ENCODE data around the gene PRR18.
"Not testable (repeated sequence)": the region's sequence is repeated elsewhere in the genome, so short reads cannot be mapped to it uniquely, and the experiment has no call there.

Gene PRR18, protein sequence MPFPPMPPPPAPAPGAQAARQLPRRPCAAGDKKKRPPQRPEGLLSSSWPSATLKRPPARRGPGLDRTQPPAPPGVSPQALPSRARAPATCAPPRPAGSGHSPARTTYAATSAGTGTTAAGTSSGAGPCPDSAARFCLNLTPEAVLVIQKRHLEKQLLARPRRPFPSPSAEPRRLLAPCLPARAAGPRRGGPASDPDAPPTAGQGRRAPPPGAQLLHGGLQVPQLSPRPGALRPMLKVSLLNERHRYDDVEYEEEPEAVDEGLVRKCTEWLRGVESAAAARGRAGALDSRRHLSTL

DNA sequence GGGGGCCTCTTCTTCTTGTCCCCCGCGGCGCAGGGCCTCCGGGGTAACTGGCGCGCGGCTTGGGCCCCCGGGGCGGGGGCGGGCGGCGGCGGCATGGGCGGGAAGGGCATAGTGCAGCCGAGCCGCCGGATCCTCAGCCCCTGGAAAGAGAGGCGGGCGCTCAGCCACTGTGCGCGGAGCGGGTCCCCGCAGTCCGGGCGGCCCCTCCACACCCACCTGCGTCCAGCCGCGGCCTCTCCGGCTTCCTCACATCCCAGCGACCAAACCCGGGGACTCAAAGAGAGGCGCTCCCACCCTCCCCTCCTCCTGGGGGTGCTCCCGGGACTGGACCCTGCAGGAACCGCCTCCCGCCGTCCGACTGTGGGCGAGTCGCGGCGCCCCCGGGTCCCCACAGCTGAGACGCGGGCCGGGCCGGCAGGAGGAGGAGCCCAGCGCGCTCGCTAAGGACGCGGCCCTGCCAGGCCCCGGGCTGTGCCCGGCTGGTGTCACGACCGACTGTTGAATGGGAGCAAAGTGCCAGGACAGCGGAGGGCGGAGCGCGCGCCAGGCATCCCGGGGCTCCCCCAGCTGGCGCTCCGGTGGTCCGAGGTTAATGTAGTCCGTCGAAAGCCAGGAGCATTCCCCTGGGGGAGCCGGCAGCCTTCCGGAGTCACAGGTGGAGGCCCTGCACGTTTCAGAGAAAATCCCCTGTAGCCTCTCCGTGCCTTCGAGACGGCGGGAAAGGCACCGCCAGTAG is at the start of gene PRR18:
Gene PRR18 (minus strand): TSS at position 360 of the 736 bp plus-strand sequence. CDS start 250 bp downstream, at position 110.
- DNase-seq (ENCODE audit: low spot score): no peak

DNA sequence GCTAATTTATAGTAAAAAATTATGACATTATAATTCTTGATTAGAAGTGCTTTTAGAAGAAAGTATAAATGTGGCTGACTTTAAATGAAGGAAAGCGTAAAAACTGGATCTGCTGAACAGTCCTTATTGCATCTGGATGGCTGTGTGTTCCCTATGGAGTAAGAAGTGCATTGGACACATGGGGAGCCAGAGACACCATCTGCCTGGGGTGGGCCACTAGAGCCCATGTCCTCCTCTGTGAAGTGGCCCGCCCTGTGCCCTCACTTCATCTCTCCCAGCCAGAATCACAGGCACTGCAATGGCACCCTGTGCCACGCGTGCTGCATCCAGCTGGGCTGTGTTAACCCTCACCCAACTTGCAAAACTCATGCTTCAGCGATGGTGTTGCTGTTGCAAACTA is 47.4 kb upstream of the PRR18 start:
- no peak for DNase-seq (ENCODE audit: low spot score)

DNA sequence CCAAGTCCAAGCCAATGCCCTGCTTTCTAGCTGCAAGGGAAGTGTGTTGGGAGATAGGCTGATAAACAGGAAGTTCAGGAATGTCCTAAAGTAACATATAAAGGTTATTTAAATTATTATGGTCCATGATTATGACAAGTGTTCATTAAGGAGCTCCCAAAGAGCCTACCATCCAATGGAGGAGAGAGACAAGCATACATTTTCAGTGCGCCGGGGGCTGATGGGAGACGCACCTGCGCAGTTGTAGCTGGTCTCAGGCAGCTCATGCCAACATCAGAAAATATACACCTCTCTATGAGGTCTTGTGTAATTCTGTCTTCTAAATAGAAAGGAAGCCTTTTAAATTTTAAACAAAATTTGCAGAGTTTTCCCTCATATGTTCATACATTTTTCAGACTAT is 46.8 kb upstream of the PRR18 start:
- DNase-seq (ENCODE audit: low spot score): no peak

DNA sequence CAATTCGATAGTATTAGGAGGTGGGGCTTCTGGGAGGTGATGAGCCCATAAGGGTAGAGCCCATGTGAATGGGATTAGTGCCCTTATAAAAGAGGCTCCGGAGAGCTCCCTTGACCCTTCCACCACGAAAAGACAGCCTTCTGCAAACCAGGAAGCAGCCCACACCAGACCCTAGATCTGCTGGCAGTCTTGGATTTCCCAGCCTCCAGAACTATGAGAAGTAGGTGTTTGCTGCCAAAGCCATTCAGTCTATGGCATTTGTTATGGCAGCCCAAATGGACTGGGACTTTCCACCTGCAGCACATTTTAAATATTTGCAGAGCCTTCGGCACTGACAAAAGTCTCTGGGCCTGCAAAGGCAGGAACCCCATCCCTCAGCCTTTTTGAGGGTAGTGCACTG is 46.0 kb upstream of the PRR18 start:
- no peak for DNase-seq (ENCODE audit: low spot score)

DNA sequence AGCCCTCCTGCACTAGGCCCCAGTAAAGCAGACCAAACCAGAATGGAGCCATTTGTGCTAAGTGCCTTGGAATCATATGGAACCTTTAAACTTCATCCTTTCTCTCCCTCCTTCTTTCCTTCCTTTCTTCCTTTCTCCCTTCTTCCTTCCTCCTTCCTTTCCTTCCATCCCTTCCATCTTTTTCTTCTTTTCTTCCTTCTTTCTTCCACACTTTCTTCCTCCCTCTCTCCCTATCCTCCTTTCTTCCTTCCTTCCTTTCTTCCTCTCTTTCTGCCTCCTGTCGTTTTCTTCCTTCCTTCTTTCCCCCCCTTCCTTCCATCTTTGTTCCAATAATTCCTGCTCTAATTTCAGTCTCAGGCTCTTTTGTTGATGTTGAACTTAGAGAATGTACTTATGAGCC is 45.3 kb upstream of the PRR18 start:
- no peak for DNase-seq (ENCODE audit: low spot score)

DNA sequence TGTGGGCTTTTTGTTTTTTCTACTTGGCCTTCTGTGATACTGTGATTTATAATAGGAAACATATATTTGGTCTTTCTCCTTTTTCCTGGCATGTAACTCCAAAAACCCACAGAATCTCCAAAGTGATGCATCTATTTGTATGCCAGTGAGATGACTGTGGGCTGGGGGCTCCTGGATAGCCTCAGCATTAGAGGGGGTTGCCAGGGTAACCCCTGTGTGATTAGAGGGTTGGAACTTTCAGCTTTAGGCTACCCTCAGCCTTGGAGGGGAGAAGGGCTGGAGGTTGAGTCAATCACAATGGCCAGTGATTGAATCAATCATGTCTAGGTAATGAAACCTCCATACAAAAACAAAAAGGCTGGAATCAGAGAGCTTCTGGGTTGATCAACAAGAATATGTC is 44.7 kb upstream of the PRR18 start:
- no peak for DNase-seq (ENCODE audit: low spot score)

DNA sequence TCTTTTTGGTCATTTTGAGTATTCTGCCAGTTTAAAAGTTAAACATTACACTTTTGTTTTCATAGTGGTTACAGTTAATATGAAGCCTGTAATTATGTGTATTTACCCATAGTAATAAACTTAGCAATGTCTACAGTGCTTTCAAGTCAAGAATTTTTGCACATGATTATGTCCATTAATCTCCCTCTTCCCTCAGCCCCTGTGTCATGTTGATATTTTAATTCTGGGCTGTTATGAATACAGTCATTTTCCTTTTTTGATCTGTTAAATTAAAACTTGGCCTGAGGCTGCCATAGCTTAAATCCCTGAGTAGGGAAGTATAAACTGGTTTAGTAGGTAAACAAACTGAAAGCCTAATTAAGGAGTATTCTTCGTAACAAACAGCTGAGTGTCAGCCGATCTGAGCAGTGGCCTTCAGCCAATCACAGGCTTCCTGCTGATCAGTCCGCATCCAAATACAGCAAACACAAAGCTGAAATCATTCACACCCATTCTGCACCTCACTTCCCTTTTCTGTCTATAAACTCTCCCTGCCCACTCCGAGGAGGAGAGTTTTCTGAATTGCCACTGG is 43.6 kb upstream of the PRR18 start:
- no peak for DNase-seq (ENCODE audit: low spot score)

DNA sequence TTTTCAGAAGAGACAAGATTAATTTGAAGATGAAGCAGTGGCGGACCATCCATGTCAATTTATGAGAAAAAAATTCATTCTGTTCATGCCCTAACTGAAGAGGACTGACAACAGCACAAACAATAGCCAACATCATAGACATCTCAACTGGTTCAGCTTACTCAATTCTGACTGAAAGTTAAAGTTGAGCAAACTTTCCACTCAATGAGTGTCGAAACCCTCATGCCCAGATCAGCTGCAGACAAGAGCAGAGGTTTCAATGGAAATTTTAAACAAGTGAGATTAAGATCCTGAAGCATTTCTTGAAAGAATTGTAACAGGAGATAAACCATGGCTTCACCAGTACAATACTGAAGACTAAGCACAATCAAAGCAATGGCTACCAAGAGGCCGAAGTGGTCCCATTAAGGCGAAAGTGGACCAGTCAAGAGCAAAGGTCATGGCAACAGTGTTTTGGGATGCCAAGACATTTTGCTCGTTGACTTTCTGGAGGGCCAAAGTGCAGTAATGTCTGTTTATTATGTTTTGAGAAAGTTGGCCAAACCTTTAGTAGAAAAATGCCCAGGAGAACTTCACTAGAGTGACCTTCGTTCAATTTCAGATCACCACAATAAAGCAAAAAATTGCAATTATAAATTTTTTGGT is 40.2 kb upstream of the PRR18 start:
- no peak for DNase-seq (ENCODE audit: low spot score)

DNA sequence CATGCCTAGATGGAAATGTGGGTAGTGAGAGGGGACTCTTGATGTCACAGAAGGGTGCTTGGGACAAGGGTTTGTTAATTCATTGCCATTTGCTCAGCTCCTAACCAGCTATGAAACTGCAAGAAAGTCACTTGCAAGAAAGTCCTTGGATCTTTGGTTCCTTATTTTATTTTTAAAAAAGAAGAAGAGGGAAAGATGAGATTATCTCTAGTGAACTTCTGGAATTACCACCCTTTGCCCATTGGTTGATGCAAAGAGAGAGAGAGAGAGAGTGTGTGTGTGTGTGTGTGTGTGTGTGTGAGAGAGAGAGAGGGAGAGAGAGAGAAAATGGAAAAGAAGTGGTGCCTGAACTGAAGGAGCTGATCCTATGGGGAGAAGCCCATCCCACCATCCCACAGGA is 38.8 kb upstream of the PRR18 start:
- no peak for DNase-seq (ENCODE audit: low spot score)

DNA sequence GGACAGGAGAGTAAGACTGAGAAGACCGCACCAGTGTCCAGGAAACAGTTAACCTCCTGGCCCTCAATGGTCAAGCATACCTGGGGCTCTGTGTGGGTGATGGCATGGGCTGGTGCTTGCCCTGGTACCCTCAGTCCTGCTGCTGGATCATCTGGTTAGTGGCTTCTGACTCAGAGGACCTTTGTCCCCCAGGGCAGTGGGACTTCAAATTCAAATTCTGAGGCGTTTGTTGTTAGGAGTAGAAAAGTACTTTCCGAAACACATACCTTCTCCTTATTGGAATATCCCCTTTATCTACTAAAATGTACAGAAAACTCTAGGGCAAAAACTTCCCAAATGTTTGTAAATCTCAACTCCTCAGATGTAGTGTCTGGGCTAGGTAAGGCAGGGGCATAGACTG is 38.3 kb upstream of the PRR18 start:
- DNase-seq (ENCODE audit: low spot score): no peak

DNA sequence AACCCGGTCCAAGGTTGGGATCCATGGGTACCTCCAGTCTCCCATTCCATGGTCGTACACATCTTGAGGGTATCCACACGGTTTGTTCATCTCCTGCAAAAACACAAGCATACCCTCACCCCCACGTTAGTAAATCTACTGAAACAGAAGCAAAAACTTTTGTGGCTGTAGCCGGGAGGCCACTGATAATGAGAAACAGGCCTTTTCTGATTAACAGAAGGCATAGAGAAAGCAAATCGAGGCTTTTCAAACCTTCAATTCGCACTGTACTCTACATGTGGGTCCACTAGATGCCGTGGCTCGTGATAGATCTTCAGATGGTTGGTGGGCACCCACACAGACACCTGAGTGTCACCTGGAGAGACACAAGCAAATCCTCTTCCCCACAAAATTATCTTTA is 37.5 kb upstream of the PRR18 start:
- DNase-seq (ENCODE audit: low spot score): not testable (repeated sequence)

DNA sequence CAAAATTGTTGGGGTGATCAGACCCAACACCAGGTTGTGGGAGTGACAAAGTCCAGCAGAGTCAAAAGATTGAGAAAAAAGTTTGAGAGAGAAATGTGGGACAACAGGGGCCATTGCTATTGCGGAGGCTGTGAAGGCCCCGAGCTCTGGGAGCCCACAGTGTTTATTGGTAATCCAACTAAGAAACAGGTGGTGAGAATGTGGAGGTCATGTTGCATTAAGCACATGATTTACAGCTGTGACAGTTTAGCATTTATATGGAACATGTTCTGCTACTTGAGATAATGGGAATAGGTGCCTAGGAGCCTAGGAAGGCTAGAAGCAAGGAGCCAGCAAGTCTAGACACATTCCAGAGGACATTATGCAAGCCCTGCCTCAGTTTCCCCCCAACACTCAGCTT is 36.7 kb upstream of the PRR18 start:
- not testable (repeated sequence) for DNase-seq (ENCODE audit: low spot score)

DNA sequence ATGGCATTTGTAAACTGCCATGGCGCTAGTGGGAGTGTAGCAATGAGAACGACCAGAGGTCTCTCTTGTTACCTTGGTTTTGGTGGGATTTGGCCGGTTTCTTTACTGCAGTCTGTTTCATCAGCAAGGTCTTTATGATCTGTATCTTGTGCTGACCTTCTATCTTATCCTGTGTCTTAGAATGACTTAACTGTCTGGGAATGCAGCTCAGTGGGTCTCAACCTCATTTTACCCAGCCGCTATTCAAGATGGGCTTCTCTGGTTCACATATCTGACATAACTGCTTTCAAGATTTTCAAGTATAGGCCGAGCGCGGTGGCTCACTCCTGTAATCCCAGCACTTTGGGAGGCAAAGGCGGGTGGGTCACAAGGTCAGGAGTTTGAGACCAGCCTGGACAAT is 36.0 kb upstream of the PRR18 start:
- no peak for DNase-seq (ENCODE audit: low spot score)

DNA sequence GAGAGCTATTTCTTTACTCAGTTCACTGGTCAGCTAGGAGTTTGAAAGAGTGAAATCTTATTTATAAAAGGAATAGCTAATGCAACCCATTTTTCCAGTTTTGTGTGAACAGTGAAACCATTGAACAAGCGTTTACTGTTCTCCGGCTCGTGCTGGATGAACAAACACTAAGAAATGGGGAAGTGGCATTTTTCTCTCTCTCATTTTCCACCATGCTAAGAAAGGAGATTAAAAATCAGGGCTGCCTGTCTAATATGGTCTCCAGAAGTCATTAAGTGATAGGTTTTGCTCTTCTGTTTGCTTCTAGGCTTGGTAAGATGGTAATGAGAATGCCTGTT is 34.9 kb upstream of the PRR18 start:
- DNase-seq (ENCODE audit: low spot score): no peak

DNA sequence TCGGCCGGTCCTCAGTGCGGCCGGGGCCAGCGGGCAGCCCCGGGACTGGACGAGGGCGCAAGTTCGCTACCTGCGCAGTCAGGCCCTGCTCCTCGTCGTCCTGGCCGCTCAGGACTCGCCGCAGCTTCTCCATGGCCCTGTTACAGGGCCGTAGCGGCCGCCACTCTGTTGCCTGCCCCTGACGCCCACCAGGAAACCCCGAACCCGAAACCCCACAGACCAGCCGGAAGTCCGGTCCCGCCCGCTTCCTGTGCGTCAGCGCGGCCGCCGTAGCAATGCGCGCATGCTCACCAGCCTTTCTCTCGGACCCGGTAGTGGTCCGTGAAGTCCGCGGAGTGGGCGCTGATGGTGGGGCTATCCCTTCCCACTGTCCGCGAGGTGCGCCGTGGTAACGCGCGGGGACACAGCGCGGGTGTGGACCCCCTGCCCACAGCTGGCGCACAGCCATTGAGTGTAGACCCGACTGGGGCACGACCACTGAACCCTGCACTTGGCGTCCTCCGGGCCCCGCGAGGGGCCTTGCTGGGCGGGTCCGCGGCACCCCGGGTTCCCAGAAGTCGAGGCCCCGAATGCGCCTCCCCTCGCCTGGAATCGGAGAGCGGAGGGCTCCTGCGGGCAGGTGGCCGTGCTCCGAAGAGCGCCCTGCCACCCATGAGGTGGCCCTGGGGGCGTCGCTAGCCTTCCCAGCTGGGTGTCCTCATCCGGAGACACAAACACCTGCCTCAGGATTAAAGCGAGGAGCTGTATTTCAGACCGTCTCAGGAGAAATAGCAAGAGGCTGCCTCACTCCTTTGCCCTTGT is 34.4 kb upstream of the PRR18 start, which contains the start of gene SFT2D1:
Gene SFT2D1 (minus strand): TSS at position 197 of the 801 bp plus-strand sequence. CDS start 64 bp downstream, at position 133.
- DNase-seq (ENCODE audit: low spot score): peak; percentile 72

DNA sequence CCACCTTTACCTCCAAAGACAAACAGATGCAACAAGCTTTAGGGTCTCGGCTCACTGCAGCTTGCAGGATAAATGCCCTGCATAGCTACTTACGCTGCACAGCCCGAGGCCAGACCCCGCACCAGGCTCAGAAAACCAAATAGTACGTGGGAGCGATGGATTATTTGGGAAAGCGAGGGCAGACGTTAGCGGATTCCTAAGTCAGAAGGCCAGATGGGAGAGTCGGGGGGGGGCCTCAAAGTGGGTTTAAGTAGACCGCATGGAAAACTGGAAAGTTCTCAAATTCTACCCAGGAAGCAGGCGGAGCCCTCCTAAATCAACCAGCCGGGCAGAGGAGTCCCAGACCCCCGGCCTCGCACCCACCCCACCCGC is 33.8 kb upstream of the PRR18 start:
- DNase-seq (ENCODE audit: low spot score): no peak

DNA sequence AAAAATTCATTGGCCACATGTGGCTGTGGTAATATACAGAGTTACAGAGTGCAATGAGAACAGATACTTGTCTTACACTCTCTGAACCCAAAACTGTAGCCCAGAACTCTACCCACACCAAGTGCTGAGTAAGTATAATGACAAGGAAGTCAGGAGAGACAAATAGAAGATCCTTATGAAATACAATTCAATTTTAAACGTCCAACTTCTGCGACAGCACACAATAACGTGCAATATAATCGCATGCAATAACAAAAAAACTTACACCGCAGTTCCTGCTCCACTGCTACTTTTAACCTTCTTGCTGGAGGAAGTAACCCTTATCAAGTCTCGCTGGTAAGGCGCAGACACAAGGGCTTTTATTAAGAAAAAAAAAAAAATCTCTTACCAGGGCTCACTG is 33.3 kb upstream of the PRR18 start:
- no peak for DNase-seq (ENCODE audit: low spot score)

DNA sequence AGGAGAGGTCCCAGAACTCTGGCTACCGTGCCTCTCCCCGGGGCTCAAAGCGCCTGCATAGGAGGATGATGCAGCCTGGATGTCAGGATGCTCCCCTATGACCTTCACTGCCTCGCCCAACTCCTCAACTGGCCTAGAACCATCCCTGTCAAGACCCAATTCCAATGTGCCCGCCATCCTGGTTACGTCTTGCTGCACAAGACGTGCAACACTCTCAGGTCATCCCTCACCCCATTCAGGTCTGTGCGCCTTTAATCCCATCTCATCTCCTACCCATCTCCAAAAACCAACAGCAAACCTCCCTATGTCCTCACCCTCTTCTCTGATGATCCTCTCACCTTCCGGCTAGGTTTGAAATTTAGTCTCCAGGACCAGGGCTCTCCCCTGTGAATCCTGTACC is 30.7 kb upstream of the PRR18 start:
- no peak for DNase-seq (ENCODE audit: low spot score)

DNA sequence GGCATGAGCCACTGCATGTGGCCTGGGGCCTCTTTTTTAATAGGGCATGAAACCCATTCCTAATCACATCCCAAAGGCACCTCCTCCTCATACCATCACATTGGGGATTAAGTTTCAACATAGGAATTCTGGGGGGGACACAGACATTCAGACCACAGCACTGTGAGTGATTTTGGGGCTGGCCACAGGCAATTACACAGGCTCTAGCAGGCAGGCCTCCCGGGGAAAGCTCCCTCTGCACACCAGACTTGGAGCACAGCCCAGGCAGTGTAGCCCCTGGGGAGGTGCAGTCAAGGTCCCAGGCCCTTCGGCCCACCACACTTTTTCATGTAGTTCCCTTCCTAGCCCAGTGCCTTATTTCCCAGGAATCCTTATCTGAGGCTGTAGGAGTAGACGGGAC is 28.7 kb upstream of the PRR18 start:
- no peak for DNase-seq (ENCODE audit: low spot score)

DNA sequence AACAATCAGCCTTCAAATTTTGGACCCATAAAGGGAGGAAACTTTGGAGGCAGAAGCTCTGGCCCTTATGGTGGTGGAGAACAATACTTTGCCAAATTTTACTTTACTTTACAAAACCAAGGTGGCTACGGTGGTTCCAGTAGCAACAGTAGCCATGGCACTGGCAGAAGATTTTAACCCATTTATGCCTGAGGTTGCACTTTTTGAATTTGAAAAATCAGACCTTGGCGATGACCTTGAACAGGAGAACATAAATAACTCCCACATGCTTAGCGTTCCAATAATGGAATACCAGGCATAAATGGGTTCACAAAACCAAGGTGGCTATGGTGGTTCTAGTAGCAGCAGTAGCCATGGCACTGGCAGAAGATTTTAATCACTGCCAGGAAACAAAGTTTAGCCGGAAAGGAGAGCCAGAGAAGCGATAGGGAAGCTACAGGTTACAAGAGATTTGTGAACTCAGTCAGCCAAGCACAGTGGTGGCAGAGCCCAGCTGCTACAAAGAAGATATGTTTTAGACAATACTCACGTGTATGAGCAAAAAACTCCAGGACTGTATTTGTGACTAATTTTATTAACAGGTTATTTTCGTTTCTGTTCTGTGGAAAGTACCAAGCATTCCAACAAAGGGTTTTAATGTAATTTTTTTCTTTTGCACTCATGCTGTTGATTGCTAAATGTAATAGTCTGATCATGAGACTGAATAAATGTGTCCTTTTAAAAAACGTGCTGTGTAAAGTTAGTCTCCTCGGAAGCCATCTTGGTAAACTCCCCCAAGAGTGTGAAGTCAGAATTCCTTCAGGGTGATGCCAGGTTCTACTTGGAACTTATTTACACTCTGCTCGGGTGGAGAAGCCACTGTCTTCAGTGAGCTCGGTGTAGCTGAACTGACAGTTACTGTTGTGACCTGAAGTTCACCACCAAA is 27.4 kb upstream of the PRR18 start:
- no peak for DNase-seq (ENCODE audit: low spot score)

DNA sequence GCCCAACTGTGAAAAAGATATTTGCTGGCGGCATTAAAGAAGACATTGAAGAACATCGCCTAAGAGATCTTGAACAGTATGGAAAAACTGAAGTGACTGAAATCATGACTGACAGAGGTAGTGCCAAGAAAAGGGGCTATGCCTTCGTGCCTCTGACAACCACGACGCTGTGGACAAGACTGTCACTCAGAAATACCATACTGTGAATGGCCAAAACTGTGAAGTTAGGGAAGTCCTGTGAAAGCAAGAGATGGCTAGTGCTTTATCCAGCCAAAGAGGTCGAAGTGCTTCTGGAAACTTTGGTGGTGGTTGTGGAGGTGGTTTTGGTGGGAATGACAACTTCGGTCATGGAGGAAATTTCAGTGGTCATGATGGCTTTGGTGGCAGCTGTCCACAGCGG is 26.7 kb upstream of the PRR18 start:
- no peak for DNase-seq (ENCODE audit: low spot score)
